Activated CD8-positive, alpha-beta memory T cell treated with anti-CD3 and anti-CD28 coated beads for 1 hour (primary cell): ENCODE data around the gene WDR47.
A peak's percentile ranks its signal among the peaks of the same experiment; 100 is the strongest.

ENCODE experiments used
- DNase-seq, 2 donors: peaks; one replicate each; pipeline ENCODE4 v3.0.0-alpha.2; 2020; ENCODE audit warnings: low read depth in 1 of 2; ENCODE audit errors: extremely low read depth in 1 of 2

WDR47 gene

DNA sequence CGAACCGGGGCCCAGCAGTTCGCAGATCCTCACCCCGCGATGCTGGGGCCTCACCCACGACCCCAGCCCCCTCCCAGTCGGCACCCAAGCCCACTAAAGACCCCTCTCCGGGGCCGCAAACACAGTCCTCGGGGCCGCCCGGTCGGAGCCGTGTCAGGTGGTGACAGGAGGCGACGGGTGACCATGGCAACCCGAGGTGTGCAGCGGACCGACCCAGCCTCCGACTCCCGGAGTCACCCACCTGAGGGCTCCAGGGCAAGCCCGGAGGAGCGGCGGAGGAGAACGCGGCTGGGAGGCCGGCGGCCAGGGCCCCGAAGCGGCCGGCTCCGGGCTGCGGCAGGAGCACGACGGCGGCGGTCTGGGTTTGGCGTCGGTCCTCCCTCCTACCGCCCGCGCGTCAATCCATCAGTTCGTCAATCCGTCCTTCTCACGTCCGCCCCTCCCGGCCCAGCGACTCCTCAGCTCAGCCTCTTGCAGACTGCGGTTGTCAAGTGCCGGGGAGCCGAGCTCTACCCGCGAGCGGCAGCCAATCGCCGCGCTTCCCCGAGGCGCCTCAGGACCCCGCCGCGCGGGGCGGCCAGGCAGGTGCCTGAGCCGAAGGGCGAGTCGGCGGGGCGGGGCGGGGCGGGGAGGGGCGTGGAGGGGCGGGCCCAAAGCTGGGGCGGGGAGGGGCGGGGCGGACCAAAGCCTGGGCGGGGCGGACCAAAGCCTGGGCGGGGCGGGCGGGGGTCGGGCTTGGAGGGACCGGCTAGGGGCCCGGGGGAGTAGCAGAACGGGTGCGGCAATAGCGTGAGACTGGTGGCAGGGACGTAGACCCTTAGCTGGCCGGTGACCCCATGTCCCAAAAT lies at the start of gene WDR47:
TSS of gene WDR47 (minus strand) at position 482 of the 848 bp plus-strand sequence. CDS start 18,590 bp downstream, outside the sequence.
- DNase-seq: peak; percentile 89 to 91

DNA sequence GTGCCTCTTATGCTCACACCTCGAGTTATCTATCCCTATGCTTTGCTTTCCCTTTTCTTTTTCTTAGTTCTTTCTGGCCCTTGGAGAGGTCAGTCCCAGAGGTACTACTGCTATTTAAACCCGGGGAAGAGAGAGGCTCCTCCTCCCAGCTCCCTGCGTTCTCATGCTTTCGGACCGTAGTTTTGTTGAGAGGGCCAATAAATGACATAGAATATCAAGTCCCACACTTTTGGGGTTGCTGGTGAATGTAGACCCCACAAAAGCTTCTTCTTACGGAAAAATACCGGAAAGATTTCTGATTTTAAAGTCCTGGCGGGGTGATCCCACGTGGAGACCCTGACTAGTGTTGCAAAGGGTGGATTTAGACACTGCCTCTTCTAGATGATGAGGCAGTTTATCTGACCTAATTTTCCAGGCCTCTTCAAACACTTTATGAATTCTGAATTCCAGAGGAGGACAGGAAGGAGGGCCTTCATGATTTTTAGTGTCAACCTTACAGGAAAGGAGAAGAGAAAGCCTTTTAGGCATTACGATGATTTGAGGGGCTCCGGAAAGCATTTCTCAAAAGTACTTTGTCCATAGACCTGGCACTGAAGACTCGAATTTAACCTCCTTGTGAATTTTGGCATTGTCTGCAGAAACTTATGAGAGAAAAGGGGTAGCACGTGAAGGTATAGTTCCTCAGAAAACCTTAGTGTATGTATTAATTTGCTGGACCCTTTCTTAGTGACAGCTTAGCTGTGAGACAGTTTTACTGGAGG lies 49.4 kb upstream of the WDR47 start:
- DNase-seq: no peak

DNA sequence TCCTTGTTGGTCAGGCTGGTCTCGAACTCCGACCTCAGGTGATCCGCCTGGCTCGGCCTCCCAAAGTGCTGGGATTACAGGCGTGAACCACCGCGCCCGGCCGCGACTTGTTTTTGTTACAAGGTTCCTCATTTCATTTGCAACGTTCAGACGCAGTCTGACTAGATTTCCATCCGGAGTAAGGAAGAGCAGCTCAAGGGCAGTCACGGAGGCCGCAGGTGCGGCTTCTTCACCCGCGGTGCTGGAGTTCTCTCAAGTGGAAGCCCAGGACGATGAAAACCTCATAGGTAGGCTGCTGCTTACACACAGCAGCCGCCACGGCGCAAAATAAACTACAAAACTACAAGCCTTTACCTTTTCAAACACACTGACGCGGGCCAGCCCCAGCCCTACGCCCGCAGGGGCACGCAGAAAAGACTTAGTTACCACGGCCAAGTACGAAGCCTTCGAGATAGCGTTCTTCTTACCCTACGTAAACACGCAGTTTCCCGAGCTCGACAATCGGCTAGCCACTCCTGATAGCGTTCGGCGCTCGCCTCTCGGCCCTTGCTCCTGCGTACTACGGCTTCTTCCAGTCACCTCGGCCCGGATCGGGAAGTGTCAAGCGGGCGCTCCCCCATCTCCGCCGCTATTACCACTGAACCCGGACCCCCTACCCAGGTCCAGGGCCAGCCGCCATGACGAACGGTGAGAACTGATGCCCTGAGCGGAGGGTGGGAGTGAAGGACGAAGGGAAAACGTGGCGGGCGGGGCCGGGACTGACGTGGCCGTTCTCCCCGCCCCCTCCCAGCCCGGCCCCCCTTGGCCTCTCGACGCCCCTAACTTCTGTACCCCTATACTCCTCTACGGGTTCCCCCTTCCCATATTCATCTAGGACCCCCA lies 48.5 kb upstream of the WDR47 start, which contains the start of gene TMEM167B:
TSS of gene TMEM167B (plus strand) at position 569 of the 882 bp plus-strand sequence. CDS start at position 678, 109 bp downstream.
- peak; percentile 66 to 71 for DNase-seq

DNA sequence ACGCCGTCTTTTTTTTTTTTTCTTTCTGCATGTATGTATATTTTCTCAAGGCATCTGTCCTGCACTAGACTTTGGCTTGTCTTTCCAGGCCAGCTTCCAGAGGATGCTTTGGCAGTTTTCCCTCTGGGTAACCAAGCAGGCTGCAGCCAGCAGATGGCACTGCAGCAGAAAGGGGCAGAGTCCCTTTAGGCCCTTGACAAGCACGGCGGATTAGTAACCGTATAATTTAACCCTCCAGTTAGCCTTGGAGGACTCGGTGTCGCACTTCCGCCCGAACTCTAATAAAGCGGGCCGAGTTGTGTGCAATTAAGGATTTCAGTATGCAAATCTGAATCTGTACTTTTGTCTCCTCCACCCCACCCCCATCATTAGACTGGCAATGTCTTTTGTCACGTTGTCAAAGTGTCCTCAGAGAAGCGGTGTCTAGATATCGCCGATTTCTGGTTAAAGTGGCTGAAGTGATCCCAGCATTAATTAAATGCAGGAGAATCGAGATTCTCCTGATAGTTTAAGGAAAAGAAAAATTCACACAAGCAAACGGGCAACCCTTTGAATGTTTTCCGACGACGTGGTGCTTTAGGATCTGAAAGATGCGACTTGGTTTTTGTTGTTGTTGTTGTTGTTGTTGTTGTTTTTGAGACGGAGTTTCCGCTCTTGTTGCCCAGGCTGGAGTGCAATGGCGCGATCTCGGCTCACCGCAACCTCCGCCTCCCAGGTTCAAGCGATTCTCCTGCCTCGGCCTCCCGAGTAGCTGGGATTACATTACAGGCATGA lies 47.5 kb upstream of the WDR47 start:
- no peak for DNase-seq

DNA sequence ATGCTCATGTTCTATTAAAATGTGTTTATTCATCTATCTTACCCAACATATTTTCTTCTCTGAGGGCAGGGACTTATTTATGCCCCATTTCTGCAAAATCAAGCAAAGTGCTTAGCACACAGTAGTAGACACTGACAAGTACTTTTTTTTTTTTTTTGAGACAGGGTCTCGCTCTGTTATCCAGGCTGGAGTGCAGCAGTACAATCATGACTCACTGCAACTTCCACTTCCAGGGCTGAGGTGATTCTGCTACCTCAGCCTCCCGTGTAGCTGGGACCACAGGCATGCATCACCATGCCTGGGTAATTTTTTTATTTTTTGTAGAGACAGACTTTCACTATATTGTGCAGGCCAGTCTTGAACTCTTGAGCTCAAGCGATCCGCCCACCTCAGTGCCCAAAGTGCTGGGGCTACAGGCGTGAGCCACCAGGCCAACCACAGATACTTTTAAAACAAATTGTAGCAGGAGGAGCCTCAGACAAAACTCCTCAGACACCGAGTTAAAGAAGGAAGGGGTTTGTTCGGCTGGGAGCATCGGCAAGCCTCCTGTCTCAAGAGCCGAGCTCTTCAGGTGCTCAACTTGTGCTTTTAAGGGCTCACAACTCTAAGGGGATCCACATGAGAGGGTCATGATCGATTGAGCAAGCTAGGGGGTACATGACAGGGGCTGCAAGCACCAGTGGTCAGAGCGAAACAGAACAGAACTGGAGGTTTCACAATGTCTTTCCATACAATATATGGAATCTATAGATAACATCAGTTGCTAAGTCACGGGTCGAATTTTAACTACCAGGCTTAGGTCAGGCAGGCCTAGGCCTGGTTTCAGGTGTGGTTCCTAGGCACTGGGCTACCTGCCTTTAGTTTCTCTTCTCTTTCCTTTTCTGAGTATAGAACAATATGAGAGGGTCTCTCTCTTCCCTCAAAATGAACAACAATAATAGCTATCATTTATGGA lies 42.9 kb upstream of the WDR47 start:
- no peak for DNase-seq

DNA sequence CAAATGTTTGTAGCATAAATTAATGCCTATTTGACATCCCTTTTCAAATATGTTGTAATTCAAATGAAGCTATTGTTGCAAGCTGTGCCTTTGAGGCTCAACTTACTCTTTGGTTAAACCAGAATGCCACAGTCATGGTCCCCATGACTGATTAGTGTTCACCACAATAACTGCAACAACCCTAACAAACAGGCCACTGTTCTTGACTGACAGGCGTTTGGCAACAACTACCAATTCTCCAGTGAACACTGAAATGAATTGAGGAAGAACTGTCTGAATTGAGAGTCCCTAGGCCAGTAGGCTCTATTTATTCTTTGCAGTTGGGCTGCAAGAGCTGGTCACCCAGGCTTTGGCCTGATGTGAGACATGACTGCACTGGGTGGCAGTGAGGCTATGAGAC lies 42.0 kb upstream of the WDR47 start:
- DNase-seq: no peak

DNA sequence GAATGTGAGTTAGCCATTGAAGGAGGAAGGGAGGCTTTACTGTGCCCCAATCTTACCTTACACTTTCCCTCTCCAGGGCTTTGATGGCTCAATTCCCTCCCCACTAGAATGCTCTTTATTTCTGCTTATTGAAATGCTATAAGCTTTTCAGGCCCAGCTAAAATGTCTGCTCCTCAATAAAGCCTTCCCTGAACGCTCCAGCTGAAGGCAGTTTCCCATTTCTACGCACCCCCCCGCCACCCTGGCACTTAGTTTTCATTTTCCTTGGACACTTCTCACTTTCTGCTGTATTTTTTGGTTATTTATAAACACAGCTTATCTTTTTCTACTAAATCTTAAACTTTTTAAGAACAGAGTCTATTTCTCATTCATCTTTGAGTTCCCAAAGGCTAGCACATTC lies 41.6 kb upstream of the WDR47 start:
- no peak for DNase-seq

DNA sequence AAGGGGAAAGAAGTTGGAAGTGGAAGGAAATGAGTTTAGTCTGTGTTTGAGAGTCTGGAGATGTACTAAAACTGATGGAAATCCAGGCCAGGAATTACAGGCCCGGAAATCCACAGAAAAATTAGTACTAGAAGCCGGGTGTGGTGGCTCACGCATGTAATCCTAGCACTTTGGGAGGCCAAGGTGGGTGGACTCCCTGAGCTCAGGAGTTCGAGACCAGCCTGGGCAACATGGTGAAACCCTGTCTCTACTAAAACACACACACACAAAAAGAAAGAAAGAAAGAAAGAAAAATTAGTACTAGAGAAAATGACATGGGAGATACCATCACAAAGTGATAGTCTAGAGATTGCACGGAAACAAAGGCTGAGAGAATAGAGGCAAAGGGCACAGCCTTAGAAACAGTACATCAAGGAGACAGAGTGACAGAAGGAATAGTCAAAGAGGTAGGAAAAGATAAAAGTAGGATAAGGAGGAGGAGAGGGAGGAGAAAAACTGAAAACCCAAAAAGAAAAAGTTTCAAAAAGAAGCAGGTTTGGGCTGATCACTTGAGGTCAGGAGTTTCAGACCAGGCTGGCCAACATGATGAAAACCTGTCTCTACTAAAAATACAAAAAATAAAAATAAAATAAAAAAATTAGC lies 38.7 kb upstream of the WDR47 start:
- DNase-seq: no peak

DNA sequence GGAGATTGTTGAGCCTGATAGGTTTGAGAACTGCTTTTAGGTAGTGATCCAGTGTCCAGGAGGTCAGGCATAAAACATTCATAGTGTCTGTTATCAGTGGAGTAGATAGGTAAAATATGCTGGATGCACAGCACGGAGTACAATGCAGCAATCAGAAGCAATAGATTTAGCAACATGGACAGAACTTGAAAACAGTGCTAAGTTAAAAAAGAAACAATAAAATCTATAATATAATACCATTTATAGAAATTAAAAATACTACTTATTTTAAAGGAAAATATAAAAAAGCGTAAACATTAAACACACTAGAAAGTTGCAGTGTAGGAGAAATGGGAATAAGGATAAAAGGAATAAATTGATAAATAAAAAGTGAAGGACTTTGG lies 37.3 kb upstream of the WDR47 start:
- DNase-seq: no peak

DNA sequence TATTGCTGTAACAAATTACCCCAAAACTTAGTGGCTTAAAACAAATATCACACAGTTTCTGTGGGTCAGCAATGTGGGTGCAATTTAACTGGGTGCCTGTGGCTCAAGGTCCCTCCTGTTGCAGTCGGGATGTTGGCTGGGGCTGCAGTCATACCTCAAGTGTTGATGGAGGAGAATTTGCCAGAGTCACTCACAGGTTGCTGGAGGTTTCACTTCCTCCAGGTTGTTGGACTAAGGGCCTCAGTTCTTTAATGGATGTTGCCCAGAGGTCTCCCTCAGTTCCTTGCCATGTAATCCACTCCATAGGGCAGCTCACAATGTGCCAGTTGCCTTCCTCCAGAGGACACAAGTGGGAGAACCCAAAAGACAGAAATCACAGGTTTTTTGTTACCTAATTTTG lies 36.4 kb upstream of the WDR47 start:
- DNase-seq: no peak

DNA sequence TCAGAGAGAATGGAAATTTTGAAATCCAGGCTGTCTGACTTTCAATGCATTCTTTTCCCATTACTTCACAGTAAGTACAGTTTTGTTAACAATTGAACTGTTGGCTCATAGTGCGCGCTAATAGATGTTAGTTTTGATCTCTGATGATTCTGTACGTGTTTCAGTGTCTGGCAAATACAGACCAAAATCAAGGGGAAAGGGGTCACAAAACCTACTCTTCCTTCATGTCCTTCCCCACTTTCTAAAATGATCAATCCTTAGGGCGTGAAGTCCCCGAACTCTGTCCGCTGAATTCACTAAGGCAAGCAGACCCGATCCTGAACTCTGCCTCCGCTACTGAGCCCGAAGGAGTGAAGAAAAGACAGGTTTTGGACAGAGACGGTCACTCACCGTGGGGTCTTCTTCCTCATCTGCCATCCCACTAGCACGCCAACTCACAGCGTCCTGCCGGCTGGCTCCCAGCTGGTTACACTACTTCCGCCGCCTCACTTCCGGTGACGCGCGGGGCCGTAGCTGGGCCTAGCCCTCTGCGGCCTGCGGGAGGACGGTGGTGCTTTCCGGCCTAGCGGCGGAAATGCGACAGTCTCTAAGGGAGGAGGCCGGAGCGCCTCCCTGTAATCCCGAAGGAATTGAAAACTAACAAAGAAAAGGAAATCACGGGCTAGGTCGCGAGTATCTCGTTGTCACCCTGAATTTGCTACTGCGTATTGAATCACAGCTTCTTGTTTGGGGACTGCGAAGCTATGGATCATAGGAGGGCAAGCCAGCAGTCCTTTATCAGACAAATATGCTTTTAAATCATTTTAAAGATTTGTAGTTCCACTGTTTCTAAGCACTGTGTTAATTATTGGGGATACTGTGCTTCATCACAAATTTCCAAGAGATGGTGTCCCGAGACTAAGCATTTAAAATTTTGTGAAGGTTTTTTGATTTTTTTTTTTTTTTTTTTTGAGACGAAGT lies 33.9 kb upstream of the WDR47 start, which contains the start of gene TAF13:
TSS of gene TAF13 (minus strand) at position 473 of the 960 bp plus-strand sequence. CDS start at position 417, 56 bp downstream.
- peak; percentile 58 to 83 for DNase-seq

DNA sequence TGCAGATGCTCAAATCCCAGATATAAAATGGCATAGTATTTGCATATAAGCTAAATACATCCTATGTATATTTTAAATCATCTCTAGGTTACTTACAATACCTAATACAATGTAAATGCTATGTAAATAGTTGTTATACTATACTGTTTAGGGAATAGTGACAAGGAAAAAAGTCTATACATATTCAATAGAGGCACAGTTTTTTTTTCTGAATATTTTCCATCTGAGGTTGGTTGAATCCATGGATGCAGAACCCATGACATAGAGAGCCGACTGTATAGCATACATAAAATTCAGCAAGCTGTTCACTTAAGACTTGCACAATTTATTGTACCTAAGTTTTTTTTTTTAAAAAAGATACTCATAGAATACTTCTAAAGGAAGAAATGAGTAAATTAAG lies 27.4 kb upstream of the WDR47 start:
- no peak for DNase-seq

DNA sequence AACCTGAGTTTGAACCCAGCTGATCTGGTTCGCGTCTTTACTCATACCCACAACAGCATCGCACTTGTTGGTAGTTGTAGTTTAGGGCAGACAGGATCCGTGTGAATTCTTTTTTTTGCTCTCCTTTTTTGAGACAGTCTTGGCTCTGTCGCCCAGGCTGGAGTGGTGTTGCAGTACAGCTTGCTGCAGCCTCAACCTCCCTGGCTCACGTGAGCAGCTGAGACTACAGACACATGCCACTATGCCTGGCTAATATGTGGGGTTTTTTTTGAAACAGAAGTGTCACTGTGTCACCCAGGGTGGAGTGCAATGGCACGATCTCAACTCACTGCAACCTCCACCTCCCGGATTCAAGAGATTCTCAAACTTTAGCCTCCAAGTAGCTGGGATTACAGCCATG lies 26.0 kb upstream of the WDR47 start:
- DNase-seq: no peak

DNA sequence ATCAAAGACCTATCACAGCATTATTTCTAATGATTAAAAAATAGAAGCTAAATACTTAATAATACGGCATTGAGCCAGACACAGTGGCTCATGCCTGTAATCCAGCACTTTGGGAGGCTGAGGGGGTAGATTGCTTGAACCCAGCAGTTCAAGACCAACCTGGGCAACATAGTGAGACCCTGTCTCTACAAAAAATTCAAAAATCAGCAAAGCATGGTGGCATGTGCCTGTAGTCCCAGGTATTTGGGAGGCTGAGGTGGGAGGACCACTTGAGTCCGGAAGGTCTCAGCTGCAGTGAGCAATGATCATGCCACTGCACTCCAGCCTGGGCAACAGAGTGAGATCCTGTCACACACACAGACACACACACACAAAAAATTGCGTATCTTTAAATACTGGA lies 23.2 kb upstream of the WDR47 start:
- DNase-seq: no peak

DNA sequence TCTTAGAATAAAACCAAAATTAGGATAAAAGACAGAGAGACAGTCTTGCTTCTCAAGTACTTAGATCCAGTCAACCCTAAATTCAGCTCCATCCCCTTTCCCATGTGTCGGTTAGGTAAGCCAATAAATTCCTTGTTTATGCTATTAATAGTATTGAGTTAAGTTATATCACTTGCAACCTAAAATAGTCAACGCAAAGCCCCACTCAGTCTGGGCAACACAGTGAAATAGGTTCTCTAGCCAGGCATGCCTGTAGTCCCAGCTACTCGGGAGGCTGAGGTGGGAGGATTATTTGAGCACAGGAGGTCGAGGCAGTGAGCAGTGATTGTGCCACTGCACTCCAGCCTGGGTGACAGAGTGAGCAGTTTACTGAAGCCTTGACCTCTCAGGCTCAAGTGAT lies 19.3 kb upstream of the WDR47 start:
- DNase-seq: no peak

DNA sequence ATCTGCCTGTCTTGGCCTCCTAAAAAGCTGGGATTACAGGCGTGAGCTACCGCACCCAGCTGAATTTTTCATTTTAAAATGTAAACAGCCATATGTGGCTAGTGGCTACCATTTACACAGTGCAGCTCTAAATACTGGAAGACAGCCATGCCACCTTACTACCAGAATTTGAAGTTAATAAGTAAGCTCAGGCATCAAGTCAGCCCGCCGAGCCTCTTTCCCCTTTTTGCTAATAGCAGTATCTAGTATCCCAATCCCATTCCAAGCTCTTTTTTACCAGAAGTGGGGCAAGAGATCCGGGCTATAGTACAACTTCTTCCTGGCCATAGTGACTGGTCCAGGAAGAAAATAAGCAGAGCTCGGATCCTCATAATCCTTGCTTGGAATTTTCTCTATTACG lies 18.8 kb upstream of the WDR47 start:
- DNase-seq: no peak

DNA sequence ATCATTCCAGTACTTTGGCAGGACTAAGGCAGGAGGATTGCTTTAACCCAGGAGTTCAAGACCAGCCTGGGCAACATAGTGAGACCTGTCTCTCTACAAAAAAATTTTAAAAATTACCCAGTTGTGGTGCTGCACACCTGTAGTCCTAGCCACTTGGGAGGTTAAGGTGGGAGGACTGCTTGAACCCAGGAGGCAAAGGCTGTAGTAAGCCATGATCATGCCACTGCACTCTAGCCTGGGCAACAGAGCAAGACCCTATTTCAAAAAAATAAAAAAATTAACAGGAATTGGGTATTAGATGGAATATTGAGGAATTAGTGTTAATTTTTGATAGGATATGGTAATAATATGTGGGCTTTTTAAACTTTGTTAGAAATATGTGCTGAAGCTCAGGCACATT lies 17.1 kb upstream of the WDR47 start:
- DNase-seq: no peak
